Upper lobe of left lung (tissue), 6 donors: Measurements from ENCODE around the gene FZD1. TPM values are rescaled to one million over a fixed set of nuclear protein-coding genes. Genes with fewer than 3 reads are reported as not detected.

ENCODE experiments used
- ATAC-seq, 2 donors: fragments of 200-7000 bp; cut with Tn5 transposase; one replicate each; pipeline ENCODE4 v1.9.1; 2022; ENCODE audit warnings: mild to moderate bottlenecking in 2 of 2, moderate library complexity in 2 of 2; ENCODE audit not compliant: low FRiP score in 2 of 2
- DNase-seq, 2 donors: peaks; one replicate each; pipeline ENCODE4 v3.0.0-alpha.2; 2019 to 2020
- H3K27ac ChIP-seq, 4 donors: fragments of 200-600 bp; sonication (generic); one replicate each; pipeline ENCODE4 v1.5.1; 2016 to 2019
- H3K27me3 ChIP-seq, 4 donors: fragments of 200-600 bp; sonication (generic); one replicate each; pipeline ENCODE4 v1.5.1; 2017 to 2019
- H3K36me3 ChIP-seq, 4 donors: fragments of 200-600 bp; sonication (generic); one replicate each; pipeline ENCODE4 v1.5.1; 2016 to 2019
- H3K4me1 ChIP-seq, 4 donors: fragments of 200-600 bp; sonication (generic); one replicate each; pipeline ENCODE4 v1.5.1; 2018 to 2019
- H3K4me3 ChIP-seq, 4 donors: fragments of 200-600 bp; sonication (generic); one replicate each; pipeline ENCODE4 v1.5.1; 2017 to 2019; ENCODE audit warnings: mild to moderate bottlenecking in 2 of 4, moderate library complexity in 1 of 4
- H3K9me3 ChIP-seq, 4 donors: fragments of 200-600 bp; sonication (generic); one replicate each; pipeline ENCODE4 v1.5.1; 2018 to 2019
- CTCF ChIP-seq, 6 experiments: fragments of 450-650 bp in 4 of 6; fragments of 200-600 bp in 2 of 6; sonication (generic) in 2 of 6; IDR thresholded peaks; one replicate each; pipeline ENCODE4 v1.5.1; 2016 to 2019; ENCODE audit warnings: antibody characterized with exemption in 6 of 6
- EP300 ChIP-seq, 4 donors: sonication (generic); formaldehyde crosslinking; IDR thresholded peaks; one replicate each; pipeline ENCODE4 v1.5.1; 2017; ENCODE audit warnings: antibody characterized with exemption in 4 of 4, control low read depth in 2 of 4
- POLR2A ChIP-seq, 4 donors: fragments of 450-650 bp; IDR thresholded peaks; one replicate each; pipeline ENCODE4 v1.5.1; 2016 to 2017; ENCODE audit warnings: antibody characterized with exemption in 4 of 4, mild to moderate bottlenecking in 2 of 4
- POLR2AphosphoS5 ChIP-seq, 2 donors: sonication (generic); formaldehyde crosslinking; IDR thresholded peaks; one replicate each; pipeline ENCODE4 v1.5.1; 2017; ENCODE audit warnings: antibody characterized with exemption in 2 of 2
- WGBS, 2 donors: methylation state at CpG; one replicate each; pipeline ENCODE4 v1.1.5; 2017 to 2018; 5-methylcytosine and 5-hydroxymethylcytosine counted together
- total RNA-seq, 6 donors: library from RNA; depleted of rRNA in 4 of 6; stranded (reverse); fragments of >200 nt in 4 of 6; gene quantifications; one replicate each; pipeline versions ENCODE4 v1.1.0 to v1.2.1, GENCODE V29; 2016 to 2021
- donor health status: DM: no; HTN: no; CAD: no; lungs with moderate emphysema.
- donor health status: DM: no; HTN: yes; CAD: no; lungs with severe emphysema.

The FZD1 gene
- total RNA-seq, 6 donors from 2014 or later, result 6.3 to 25.8 (median 15.0) TPM

GRCh38 chr7:91247500-91247899 is 16.7 kb upstream of the FZD1 start:
- TF ChIP-seq EP300 (IDR thresholded peaks at IDR 0.05) (no peak), CTCF (IDR thresholded peaks at IDR 0.05) (peak in 1 of 6 experiments; percentile 14), POLR2A (IDR thresholded peaks at IDR 0.05) (no peak), POLR2AphosphoS5 (IDR thresholded peaks at IDR 0.05) (no peak)
- ATAC-seq (no peak), DNase-seq (no peak)

GRCh38 chr7:91248996-91249395 is 15.2 kb upstream of the FZD1 start:
- WGBS, 2 donors, result 29 to 39% methylated on average over 2 of the region's 2 CpGs
- no peak for DNase-seq
- no peak for TF ChIP-seq CTCF (IDR thresholded peaks at IDR 0.05)
- no peak for TF ChIP-seq EP300 (IDR thresholded peaks at IDR 0.05)
- no peak for TF ChIP-seq POLR2AphosphoS5 (IDR thresholded peaks at IDR 0.05)
- TF ChIP-seq POLR2A (IDR thresholded peaks at IDR 0.05), result no peak
- no peak overlapping the region for H3K4me3 ChIP-seq
- no peaks in the 10 kb centered on the region for H3K4me1 ChIP-seq
- H3K9me3 ChIP-seq, result no peaks in the 10 kb centered on the region
- no peak for ATAC-seq
- H3K36me3 ChIP-seq, result no peaks in the 10 kb centered on the region
- H3K27me3 ChIP-seq, result no peaks in the 10 kb centered on the region
- no peak overlapping the region for H3K27ac ChIP-seq

More at GRCh38 chr7:91247500-91247899, 16.7 kb upstream of the FZD1 start:
- H3K36me3 ChIP-seq, result no peaks in the 10 kb centered on the region
- H3K4me1 ChIP-seq, result no peaks in the 10 kb centered on the region
- H3K4me3 ChIP-seq, result no peak overlapping the region
- H3K27ac ChIP-seq, result no peak overlapping the region
- H3K9me3 ChIP-seq, result no peaks in the 10 kb centered on the region
- H3K27me3 ChIP-seq, result no peaks in the 10 kb centered on the region

DNA sequence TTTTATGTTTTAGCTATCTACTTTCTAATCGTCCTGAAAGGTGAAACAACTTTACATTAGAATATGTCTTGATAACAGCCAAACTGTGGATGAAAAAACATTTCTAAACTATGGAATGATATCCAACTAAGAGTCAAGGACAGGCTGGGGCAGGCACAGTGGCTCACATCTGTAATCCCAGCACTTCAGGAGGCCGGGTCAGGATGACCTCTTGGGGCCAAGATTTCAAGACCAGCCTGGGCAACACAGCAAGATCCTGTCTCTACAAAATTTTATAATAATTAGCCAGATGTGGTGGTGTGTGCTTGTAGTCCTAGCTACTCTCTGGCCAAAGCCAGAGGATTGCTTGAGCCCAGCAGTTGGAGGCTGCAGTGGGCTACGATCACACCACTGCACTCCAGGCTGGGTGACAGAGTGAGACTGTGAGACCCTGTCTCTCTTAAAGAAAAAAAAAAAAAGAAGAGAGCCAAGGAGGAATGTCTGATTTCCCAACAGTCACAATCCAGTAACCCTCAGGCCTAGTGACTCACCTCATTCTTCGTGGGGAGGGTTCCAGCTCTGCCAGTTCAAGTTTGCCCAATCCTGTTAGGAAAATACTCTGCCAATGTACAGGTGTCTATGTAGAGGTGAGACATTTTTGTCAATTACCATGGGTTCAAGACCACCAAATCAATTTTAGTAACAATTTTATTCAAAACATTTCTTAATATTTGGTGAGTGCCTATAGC is 14.6 kb upstream of the FZD1 start:
- H3K9me3 ChIP-seq, result no peaks in the 10 kb centered on the region
- no peak for TF ChIP-seq POLR2A (IDR thresholded peaks at IDR 0.05)
- no peak for TF ChIP-seq POLR2AphosphoS5 (IDR thresholded peaks at IDR 0.05)
- TF ChIP-seq EP300 (IDR thresholded peaks at IDR 0.05), result no peak
- TF ChIP-seq CTCF (IDR thresholded peaks at IDR 0.05), result no peak
- ATAC-seq (no peak), DNase-seq (peak in 1 of 2 donors; percentile 47)
- H3K27me3 ChIP-seq, result no peaks in the 10 kb centered on the region
- no peaks in the 10 kb centered on the region for H3K36me3 ChIP-seq
- H3K4me3 ChIP-seq, result no peak overlapping the region
- 67 to 70% methylated on average over 4 of the region's 4 CpGs for WGBS, 2 donors
- no peak overlapping the region for H3K27ac ChIP-seq
- no peaks in the 10 kb centered on the region for H3K4me1 ChIP-seq

- DNase-seq, result no peak
- ATAC-seq, result no peak
- no peaks in the 10 kb centered on the region for H3K36me3 ChIP-seq
- H3K9me3 ChIP-seq, result peaks cover 0 to under 1% (median 0%) of the 10 kb centered on the region in 4 donors
- 72 to 80% methylated on average over 3 to 4 of the region's 4 CpGs for WGBS, 2 donors
- no peak overlapping the region for H3K27ac ChIP-seq
- no peaks in the 10 kb centered on the region for H3K4me1 ChIP-seq
- TF ChIP-seq POLR2A (IDR thresholded peaks at IDR 0.05) (no peak), CTCF (IDR thresholded peaks at IDR 0.05) (no peak), EP300 (IDR thresholded peaks at IDR 0.05) (no peak)
- H3K27me3 ChIP-seq, result no peaks in the 10 kb centered on the region
- no peak overlapping the region for H3K4me3 ChIP-seq
Observed at GRCh38 chr7:91250706-91251105, 13.5 kb upstream of the FZD1 start.

DNA sequence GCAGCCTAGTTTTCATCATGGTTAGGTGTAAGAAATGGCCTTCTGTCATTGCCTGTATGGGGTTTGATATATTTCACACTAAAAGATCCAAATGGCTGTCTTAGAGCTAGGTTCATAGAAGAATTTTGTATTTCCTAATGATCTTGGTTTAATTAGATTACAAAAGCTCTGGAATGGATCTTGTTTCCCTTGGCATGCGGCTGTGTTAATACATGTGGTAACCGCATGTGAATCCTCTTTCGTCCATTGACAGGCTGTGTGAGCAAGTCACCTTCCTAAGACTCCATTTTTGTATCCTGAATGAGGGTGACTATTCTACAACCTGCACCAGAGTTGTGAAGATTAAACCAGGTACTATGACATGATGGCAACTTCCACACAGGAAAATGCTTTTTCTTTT is 12.4 kb upstream of the FZD1 start:
- WGBS, 2 donors, result 94 to 95% methylated on average over 3 of the region's 3 CpGs
- Histone ChIP-seq H3K36me3 (no peaks in the 10 kb centered on the region), H3K4me3 (no peak overlapping the region), H3K27me3 (no peaks in the 10 kb centered on the region), H3K4me1 (no peaks in the 10 kb centered on the region), H3K27ac (no peak overlapping the region), H3K9me3 (peaks cover 0 to 3% (median 0%) of the 10 kb centered on the region in 4 donors)
- DNase-seq, result no peak
- no peak for TF ChIP-seq EP300 (IDR thresholded peaks at IDR 0.05)
- no peak for TF ChIP-seq POLR2A (IDR thresholded peaks at IDR 0.05)
- TF ChIP-seq CTCF (IDR thresholded peaks at IDR 0.05), result no peak
- no peak for ATAC-seq
